Activated CD8-positive, alpha-beta memory T cell treated with anti-CD3 and anti-CD28 coated beads for 24 hours (primary cell): ENCODE data around the gene IQSEC2.

Experiments used
- DNase-seq: peaks from one replicate; pipeline ENCODE4 v3.0.0-alpha.2; 2020

Gene IQSEC2

DNA sequence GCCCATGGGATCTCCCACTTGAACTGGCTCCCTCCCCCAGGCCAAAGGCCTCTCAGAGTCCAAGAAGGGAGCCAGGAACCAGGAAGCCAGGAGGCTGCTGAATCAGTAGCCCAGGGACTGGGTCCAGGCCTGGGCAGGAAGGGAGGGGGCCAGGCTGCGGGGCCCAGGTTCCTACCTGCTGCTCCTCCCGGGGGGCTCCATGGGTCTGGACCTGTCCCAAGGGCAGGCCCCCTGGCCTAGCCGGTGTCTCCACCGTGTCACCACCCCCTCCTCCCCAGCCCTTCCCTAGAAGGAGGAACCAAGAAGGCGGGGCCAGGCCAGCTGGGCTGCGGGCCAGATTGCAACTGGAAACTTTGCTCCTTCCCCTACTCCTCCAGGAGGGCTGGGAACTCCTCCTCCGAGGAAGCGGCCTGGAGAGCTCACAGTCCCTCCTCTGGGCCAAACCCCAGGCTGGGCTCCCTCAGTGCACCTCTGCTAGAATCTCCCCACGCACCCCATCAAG is at the start of gene IQSEC2:
IQSEC2 (minus strand) TSS at position 264 of the 502 bp plus-strand sequence.
- no peak for DNase-seq

DNA sequence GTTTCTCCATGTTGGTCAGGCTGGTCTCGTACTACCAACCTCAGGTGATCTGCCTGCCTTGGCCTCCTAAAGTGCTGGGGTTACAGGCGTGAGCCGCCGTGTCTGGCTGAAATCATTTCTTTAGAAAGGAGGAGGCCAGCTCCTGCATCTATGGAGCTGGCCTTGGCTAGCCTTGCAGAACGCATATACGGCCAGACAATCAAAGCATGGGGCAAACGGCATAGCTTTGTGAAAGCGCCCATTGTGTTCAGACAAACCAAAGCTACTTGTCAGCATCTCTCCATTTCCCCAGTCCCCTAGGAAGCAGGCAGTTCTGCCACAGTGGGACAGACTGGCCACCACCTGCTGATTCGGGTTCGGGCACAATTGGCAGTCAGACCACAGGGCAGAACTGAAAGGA is 48.9 kb upstream of the IQSEC2 start:
- no peak for DNase-seq

DNA sequence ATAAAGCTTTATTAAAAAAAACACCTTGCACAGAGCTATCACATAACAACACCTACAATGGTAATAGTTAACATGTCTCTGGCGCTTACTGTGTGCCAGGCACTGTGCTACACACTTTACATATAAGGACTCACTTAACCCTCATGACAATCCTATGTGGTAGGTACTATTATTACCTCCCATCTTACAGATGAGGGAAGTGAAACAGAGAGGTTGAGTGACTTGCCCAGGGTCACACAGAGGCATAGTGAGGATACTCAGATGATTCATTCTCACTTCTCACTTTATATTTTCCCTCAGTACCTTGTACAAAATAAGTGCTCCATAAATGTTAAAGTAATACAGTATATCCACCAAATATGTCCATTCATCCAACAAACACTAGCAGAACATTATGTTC is 43.4 kb upstream of the IQSEC2 start:
- DNase-seq: no peak

DNA sequence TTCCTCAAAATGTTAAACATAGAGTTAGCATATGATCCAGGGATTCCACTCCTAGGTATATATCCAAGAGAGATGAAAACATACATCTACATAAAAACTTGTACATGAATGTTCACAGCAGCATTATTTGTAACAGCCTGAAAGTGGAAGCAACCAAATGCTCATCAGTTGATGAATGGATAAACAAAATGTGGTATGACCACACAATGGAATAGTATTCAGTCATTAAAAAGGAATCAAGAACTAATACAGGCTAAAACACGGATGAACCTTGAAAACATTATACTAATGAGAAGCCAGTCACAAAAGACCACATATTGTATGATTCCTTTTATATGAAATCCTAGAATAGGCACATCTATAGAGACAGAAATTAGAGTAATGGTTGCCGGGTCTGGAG is 42.7 kb upstream of the IQSEC2 start:
- no peak for DNase-seq

DNA sequence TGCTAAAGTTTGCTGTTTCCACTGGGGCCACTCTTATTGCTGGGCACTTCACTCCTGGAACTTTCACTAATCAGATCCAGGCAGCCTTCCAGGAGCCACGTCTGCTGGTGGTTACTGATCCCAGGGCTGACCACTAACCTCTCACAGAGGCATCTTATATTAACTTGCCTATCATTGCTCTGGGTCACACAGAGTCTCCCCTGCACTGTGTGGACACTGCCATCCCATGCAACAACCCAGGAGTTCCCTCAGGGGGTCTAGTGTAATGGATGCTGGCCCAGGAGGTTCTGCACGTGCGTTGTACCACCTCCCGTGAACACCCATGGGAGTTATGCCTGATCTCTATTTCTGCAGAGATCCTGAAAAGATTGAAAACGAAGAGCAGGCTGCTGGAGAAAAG is 41.8 kb upstream of the IQSEC2 start:
- DNase-seq: no peak

DNA sequence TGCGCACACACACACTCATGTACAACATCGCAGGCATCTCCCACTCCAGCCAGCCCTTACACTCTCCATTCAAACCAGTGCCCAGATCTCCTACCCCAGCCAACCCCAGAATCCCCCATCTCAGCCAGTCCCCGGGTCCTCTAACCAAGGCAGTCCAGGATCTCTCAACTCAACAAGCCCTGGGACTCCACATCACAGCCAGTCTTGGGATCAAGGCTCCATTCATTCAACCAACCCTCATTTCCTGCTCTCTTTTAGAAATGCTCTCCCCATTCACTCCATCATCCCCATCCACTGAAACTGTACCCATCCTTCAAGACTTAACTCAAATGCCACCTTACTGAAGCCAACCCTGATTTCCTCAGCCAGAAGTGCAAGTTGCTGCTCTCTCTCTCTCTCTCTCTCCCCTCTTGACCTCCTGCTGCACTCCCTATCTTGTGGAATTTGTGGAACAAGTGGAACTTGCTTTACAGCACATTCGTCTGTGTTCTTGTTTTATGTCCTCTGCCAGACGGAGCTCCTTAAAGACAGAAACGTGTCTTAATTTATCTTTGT is 40.6 kb upstream of the IQSEC2 start:
- no peak for DNase-seq

DNA sequence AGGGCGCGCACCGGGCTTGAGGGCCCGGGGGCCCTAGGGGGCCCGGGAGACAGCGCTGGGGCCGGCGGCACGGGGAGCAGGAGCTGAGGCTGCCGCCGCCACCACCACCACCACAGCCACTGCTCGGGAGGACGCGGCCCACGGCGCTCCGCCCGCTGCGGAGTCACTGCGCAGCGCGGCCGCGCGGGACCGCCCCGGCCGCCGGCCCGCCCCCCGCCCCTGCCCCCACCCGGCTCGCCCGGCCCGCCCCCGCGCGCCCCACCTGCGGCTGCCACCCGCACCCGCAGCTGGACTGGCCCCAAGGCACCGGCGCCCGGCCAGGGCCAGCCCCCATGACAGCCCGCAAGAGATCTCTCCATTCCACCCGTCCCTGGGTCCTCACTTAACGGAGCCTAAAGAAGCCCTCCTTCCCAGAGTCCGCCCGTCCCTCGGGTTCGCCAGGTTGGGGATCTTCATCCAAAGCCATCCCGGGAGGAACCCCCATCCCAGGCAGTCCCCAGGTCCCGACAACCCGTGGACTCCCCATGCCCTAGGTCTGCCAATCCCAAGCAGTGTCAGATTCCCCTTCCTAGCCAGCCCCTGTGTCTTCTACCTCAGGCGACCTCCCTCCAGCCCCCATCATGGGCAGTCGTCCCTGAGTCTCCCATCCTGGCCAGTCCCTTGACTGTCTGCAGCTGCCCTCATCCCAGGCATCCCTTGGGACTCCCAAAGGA is 40.0 kb upstream of the IQSEC2 start:
- DNase-seq: no peak

DNA sequence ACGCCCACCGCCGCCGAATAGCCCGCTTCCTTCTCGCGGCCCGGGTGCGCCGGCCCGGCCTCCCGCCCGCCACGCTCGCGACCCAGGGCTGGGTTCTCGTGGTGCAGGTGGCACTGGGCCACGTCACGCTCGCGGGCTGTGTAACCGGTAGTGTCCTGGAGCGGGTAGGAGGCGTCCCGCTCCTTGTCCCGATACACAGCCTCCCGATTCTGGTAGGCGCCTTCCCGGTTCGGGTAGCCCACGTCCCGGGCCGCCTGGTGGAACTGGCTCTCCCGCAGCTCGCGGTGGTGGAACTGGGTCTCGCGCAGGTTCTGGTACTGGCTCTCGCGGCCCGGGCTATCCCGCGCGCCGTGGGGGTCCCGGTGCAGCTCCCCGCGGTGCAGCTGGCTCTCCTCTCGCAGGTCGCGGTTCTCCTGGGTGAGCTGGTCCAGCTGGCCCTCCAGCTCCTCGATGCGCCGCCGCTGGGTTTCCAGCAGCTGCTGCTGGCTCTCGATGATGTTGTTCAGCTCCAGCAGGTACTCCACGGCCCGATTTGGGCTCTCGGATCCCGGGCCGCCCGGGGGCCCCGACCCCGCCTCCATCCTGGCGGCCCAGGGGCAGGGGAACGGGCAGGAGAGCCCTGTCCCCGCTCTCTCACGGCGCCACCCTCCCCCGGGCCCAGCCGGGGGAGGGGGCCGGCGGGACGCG is 39.3 kb upstream of the IQSEC2 start:
- DNase-seq: no peak

DNA sequence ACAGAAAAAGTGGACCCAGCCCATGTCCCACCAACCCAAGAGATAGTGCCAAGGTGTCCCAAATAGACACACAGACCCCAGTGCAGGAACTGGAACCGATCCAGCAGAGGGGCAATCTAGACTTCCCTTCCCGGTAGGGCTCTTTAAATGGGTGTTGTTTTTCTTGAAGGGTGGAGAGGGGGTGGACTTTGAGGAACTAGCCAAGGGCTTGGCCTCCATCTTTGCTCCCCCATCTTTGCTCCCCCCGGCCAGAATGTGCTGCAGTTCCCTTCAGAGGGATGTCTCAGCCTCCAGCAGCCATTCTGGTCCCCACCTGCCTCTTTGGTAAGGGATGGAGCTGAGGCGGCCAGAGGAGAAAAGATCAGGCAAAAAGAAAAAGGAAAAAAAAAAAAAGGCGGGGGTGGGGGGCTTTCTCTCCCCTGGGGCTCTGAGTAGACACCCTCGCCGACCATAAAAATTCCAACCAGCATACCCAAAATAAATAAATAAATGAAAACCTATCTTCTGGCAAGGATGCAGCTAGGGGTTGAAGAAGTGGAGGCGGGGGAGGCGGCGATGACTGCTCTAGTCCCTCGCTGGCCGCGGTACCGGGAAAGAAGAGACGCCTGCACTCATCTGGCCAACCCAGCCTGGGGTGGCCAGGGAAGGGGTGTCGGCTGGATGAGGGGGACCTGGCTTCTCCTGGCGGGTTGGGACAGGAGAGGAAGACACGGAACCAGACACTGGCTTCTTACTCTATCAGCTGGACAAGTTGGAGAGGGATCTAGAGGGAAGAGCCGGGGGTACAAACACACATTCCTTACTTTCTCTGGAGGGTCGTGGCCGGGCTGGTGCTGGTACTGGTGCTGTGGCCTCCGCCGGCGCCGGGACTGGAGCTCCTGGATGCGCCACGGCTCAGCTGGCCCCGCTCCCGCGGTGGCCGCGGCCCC is 38.5 kb upstream of the IQSEC2 start:
- DNase-seq: no peak

DNA sequence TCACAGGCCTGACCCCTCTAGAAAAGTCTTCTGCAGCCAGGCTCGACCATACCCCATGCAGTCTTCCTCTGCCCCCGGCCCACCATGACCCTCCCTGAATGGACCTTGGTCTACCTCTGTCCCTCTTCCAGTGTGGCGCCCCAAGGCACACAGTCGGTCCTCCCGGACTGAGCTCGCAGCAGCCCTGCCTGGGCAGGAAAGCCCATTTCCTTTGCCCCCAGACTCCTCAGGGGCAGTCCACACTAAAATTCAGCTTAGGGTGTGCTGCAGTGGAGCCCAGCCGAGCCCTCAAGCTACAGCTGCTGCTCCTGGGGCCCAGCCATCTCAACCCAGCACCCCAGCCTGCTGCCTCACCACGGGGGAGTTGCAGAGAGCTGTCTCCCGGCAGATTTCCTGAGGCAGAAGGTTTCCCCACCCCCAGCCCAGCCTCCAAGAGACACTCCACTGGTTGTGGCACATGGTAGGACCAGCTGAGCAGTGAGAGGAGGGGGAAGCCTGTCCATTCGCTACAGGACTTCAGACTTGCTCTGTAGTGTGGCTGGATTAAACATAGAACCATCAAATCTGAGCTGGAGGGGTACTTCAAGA is 37.5 kb upstream of the IQSEC2 start:
- no peak for DNase-seq

DNA sequence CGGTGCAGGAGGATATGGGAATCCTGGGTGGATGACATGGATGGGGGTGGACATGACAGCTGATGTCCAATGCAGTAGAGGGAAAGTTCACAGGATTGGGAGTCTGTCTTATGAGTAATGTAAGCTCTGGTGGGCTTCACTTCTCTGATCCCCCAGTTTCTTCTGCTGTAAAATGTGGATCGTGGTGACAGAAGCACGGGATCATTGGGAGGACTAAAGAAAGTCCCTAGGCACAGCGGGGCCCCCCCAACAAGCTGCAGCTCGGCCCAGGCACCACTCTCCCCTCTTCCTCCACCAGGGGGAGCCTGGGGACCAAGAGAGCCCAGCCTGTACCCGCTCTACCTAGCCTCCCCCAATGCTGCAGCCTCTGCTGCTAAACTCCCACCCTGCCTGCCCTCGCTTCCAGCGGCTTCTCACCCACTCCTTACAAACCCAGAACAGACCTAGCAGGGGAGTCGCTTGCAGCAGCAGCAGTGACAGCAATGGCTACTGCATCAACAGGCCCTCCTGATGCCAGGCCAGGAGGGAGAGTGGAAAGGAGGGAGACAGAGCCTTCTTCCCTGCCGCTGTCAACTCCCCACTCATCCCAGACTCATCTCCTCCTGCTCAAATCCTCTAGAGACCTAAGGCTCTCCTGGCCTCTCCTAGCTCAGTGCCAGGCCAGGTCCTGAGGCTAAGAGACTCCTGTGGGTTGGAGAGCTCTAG is 36.1 kb upstream of the IQSEC2 start:
- DNase-seq: peak; percentile 91

DNA sequence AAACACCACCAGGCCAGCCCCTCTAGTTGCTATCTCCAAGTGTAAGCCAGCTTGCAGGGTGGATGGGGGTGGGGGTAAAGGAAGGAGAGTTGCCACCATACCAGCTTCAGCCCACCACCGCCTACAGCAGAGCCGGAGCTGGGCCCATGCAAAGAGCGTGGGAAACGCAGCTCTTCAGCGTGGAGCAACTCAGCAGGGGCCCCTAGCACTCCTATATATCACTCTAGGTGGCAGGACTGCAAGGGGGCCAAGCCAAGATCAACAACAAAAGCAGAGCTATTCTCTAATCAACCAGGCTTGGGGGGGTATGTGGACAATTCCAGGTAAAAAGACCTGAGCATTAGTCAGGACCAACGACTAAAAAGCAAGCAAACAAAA is 35.5 kb upstream of the IQSEC2 start:
- DNase-seq: no peak

DNA sequence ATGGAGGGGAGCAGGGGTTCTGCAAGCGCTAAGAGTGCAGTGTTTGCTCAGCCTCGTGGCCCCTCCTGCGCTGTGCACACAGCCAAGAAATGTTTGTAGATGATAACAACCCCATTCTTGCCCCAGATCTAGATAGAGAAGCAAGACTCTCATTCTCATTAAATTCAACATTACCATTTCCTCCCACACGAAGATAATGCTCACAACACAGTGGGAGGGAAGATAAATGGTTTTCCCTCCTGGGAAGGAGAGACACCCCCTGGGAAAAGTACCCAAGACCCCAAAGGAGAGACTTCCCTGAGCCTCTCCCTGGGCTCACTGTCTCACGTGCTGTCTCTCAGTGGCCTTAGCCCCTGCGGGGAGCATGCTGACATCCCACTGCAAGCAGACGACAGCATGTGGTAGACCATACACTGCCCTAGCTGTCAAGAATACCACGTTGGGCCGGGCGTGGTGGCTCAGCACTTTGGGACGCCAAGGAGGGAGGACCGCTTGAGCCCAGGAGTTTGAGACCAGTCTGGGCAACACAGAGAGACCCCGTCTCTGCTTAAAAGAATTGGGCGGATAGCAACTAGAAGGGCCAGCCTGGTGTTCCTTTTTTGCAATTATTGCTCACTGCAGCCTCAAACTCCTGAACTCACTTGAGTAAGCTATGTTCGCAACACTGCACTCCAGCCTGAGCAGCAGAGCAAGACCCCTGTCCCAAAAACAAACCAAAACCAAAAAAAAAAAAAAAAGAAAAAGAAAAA is 34.9 kb upstream of the IQSEC2 start:
- no peak for DNase-seq

DNA sequence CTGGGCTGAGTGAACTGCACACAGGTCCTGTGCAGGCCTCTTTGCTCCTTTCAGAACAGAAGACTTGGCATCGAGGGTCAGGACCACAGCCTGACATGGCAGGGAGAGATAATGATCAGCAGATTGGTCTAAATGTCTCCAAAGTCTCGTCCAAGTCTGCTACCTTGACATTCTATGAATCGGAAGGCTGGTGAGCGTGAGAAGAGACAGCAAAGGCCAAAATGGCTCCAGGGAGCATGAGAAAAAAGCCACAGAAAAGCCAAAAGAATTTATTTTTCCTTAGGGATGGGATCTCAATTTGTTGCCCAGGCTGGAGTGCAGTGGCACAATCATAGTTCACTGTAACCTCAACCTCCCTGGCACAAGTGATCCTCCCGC is 32.3 kb upstream of the IQSEC2 start:
- DNase-seq: no peak

DNA sequence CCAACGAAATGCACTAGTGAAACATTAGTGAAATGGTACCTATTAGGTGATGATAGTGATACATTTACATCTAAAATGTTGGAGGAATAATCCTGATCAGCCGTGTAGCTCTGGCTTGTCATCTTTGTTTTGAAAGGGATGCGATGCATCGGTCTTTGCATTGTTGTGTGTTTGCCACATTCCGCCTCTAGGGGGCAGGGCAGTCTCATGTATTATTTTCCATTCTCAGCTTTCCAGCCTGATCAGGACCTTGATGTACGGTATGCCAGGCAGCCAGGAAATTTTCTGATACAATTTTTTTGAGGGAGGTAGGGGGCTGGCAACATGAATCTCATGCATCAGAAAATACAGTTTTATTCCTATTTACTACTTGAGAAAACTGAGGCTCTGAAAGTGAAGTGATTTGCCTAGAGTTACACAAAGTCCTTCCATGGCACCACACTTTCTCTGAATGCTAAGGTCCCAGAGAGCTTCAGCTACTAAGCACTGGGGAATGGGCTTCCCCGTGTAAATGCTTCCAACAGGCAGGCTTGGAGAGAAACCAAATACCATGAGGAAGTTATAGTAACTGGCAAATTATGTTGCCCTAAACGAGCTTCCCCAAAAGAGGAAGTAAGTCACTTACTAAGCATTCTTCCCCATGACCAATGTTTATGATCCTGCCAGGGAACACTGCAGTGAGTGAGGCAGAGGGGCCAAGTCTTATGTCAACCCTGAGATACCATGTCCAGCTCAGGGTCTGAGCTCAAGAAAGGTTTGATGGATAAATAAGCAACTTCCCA is 31.8 kb upstream of the IQSEC2 start:
- DNase-seq: peak; percentile 87

DNA sequence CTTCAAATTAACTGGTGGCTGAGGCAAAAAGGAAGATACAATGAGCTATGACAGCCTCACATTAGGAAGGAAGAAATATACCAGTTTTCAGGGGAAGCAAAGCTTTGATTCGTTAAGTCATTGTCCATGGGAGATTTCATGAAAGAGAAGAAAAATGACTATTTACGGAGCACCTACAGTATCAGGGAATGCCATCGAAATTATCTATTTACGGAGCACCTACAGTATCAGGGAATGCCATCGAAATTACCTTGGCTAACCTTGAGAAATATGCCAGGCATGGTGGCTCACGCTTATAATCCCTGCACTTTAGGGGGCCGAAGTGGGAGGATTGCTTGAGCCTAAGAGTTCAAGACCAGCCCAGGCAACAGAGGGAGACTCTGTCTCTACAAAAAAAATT is 28.5 kb upstream of the IQSEC2 start:
- no peak for DNase-seq

DNA sequence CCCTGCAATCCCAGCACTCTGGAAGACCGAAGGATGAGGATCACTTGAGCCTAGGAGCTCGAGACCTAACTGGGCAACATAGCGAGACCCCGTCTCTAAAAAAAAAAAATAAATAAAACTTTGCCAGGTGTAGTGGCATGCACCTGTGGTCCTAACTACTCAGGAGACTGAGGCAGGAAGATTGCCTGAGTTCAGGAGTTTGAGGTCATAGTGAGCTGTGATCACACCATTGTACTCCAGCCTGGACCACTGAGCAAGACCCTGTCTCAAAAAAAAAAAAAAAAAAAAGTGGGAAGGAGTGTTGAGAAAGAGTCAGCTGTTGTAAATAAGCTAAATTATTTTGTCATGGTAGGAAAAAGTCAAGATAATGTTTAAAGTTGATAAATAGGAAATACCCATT is 27.5 kb upstream of the IQSEC2 start:
- no peak for DNase-seq

DNA sequence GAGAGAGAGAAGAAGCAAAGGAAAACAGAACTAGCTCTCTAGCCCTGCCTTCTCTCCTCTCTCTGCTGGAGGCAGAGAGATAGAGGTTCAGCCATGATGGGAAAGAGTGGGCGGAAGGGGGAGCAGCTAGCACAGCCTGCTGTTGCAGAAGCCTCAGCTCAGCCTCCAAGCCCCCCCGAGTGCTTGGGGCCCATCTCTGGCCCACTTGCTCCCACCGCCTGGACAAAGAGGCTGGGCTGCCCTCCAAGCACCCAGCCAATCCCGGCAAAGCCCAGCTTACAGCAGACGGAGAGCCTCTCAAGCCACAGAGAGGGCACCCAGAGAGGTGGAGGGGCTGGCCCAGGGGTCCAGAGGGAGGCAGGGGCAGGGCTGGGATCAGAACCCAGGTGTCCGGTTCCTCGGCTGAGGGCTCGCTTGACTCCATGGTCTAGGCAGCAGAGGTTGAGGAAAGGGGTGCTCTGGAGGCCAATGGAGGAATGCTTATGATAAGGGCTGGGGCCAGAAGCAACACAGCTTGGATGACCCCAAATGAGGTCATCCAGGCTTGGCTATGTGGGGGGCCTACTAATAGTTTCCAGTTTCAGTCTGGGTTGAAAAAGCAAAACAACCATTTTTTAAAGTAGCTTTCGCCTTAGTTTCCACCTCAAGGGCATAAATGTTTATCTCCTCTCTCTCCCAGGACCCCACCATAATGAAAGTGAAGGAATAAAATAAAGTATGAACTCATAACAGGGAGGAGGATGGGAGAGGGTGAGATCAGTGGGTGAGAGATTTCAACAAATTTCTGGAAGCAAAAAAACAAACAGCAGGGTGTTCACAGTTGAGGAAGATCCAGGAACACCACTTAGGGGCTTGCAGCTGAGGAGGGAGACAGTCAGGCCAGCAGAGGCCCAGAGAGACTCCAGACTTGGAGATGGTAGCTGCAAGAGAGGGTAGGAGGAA is 24.9 kb upstream of the IQSEC2 start:
- no peak for DNase-seq

DNA sequence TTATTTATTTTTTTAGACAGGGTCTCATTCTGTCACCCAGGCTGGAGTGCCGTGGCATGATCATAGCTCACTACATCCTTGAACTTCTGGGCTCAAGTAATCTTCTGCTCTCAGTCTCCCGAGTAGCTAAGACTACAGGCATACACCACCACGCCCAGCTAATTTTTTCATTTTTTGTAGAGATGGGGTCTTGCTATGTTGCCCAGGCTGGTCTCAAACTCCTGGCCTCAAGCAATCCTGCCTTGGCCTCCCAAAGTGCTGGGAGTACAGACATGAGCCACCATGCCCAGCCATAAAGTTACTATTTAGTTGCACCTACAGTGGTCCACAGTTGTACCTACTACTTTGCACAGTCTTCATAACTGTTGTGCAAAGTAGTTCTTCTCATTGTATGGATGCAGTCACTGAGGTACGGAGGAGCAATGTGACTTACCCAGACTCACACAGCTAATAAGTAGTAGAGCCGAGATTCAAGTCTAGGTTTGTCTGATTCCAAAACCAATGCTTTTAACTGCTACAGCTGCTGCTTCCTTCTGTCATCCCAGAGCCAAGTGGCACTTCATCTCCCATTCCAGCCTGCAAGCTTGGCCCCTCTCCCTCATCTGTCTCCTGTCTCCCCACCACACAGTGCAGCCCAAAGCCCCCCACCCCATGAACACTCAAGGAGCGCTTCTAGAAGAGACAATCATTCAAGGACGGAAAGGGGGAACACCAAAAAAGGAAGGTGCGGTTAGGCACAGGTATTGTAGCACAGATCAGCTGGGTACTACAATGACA is 24.0 kb upstream of the IQSEC2 start:
- no peak for DNase-seq
